GM21360 (cell line): ENCODE results near the gene LALBA.
"Not testable (repeated sequence)": the region's sequence is repeated elsewhere in the genome, so short reads cannot be mapped to it uniquely, and the experiment has no call there.

Source experiments
- ATAC-seq: cut with Tn5 transposase; IDR thresholded peaks from one replicate; pipeline ENCODE4 v1.9.1; 2021; ENCODE audit warnings: mild to moderate bottlenecking, moderate library complexity; ENCODE audit not compliant: unreplicated experiment

The LALBA gene

DNA sequence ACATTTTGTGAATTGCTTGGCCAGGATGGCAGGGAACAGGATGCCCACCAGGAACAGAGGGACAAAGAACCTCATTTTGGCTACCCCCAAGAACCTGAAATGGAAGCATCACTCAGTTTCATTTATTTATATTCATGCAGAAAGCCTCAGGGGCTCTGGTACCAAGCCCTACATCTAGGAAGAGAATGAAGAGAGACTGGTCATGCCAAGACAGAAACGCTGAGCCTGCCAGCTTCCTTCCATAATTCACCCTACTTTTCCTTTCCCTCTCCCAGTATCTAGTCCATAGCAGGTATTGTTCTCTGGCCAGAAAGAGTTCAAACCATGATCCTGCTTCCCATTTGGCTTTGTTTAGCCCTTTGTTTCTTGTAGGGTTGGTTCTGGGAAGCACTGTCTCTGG, at the start of gene LALBA:
LALBA (minus strand) TSS at position 101 of the 400 bp plus-strand sequence; CDS start at position 75, 26 bp downstream.
- no peak for ATAC-seq

DNA sequence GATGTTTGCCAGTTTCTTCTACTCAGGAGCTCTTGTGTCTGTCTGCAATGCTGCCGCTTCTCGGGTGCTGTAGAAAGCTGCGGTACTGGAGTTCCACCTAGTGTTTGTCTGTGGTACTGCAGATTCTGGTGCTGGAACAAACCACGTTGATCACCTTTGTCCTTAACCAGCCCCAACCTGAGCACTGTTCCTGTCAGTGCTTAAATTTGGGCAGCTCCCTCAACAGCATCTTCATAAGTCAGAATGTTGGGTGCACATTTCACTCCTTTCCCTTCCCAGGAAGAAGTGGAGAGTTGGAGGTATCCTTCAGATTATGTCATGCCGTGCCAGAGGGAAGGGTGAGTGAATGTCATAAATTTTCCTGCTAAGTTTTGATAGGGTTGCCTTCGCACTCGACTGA, 48.7 kb upstream of the LALBA start:
- ATAC-seq: no peak

DNA sequence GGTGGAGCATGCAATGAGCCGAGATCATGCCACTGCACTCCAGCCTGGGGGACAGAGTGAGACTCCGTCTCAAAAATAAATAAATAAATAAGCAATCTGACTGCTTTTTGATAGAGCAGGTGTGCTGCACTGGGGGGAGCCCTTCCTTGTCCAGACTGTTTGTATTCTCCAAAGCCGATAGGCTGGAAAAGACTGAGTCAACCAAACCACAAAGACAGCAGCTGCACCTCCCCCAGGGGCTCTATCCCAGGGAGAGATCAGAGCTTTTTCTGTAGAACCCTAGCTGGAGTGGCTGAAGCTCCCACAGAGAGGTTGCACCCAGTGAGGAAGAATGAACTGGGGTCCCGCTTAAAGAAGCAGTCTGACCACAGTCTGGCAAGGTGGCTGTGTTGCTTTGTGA, 45.8 kb upstream of the LALBA start:
- ATAC-seq: no peak

DNA sequence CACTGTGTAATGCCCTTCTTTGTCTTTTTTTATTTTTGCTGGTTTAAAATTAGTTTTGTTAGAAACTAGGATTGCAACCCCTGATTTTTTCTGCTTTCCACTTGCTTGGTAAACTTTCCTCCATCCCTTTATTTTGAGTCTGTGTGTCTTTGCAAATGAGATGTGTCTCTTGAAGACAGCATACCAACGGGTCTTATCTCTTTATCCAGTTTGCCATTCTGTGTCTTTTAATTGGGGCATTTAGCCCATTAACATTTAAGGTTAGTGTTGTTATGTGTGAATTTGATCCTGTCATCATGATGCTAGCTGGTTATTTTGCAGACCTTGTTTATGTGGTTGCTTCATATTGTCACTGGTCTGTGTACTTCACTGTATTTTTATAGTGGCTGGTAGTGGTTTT, 43.5 kb upstream of the LALBA start:
- no peak for ATAC-seq

DNA sequence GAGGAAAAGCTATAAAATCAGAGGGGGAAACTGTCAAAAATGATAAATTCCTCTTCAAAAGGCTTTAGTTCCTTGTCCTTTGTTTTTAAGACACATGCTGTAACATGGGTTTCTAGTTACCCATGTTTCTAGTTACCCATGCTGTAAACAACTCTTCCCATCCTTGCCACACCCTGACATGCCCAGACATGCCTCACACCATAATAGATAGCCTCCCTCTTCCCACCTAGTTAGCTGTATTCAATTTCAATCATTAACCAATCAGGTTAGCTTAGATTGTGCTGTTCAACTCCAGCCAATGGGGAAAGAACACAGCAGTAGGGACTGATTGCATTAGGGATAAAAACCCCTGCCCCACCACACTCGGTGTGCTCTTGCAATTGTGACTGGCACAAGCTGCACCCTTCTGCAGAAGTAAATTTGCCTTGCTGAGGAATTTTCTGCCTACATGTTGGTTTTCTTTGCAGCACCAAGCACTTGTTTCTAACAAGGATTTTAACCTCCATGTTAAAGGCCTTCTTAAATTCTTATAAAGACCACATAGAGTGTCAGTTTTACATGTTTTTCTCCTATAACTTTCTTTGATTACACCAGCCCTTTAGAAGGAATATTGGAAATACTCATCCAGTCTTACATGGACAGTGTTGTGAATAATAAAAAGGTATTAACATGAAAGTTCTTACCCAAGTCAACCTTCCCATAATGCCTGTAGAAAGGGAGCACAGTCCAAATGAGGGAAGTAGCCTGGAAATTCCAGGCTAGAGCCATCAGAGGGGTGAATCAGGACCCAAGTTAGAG, 32.5 kb upstream of the LALBA start:
- ATAC-seq: no peak

DNA sequence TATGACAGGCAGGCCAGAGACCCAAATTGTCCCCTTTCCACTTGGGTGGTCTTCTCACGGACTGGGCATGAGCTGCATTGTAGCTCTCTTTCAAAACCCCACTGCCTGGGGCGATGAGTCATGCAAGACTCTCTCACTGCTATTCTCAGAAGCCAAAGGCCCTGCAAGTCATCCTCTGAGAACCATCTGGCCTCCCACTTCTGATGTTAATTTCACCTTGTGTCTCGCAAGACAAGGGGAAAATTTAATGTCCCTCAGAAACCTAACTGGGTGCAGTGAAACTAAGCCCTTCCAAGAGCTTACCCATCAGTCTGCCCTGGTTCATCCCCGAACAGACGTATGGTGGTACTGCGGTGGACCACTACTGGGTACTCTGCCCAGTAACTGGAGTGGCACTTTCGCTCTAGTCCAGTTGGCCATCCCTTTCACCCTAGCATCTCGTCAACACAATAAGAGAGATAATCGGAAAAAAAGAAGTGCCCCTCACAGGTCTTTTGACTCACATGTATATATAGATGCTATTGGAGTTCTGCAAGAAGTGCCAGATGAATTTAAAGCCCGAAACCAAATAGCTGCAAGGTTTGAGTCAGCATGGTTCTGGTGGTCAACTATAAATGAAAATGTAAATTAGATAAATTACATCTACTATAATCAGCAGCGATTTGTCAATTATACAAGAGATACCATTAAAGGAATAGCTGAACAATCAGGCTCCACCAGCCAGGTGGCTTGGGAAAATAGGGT, 31.3 kb upstream of the LALBA start:
- peak; percentile 83 for ATAC-seq

DNA sequence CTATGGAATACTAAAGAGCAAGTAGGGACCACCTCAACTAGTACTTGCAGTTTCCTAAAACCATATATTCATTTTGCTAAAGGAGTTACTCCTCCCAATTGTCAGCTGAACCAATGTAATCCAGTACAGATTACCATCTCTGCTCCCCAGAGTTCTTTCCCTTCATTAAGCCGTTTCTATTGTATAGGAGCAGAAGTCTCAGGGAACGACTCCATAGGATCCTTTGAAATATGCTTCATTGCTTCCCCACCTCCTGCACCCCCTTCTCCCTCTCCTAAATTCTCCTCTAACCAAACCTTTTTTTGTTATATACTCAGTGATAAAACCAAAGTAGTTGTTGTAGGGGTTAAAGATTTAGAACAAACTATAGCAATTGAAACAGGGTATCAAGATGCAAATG, 30.7 kb upstream of the LALBA start:
- ATAC-seq: no peak

DNA sequence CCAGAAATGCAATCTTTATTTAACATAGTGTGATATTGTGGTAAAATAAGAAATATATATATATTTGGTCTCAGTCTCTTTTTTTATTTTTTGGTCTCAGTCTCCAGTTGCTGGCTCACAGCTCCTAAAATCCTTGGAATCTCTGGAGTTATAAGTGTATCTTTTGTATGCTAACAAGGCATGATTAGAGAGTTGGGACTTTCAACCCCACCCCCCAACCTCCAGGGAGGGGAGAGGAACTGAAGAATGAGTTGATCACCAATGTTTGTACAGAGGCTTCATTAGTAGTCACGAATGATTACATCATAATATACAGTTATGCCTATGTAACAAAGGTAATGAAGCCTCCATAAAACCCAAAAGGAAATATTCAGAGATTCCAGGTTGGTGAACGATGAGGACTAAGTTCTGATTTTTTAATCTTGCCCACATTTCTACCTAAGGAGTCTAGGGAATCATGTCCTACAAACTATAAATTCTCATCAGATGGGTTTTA, 22.8 kb upstream of the LALBA start:
- no peak for ATAC-seq

DNA sequence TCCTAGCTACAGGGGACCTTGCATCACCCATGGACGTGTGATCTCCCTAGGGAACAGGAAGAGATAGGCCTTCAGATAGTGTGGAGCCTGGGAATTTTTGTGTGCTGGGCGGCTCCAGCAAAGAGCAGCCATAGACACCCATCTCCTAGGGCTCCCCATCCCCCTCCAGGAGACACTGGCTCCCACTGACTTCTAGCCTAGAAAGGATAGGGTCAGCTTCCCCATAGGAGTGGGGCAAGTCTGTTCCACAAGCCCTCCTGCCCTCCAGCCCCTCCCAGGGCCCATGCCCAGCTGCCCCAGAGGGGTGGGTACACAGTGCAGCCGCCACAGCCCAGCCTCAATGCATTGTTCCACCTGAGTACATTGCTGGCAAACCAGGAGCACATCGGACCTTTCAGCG, 16.5 kb upstream of the LALBA start:
- ATAC-seq: no peak

DNA sequence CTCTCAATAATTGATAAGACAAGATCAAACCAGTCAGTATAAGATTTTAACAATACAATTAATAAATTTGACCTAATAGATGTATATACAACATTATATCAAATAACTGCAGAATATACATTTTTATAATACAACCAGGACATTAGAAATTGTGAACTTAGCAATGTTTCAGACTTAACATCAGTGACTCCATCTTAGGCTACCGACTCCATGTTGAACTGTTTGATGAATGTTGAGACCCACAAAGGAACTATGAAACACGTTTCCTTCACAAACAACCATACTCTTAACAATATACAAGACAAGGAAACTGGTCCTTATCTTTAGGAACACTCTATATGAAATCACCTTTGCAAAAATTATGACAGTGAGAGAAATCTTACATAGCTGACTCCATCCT, 13.9 kb upstream of the LALBA start:
- ATAC-seq: no peak

DNA sequence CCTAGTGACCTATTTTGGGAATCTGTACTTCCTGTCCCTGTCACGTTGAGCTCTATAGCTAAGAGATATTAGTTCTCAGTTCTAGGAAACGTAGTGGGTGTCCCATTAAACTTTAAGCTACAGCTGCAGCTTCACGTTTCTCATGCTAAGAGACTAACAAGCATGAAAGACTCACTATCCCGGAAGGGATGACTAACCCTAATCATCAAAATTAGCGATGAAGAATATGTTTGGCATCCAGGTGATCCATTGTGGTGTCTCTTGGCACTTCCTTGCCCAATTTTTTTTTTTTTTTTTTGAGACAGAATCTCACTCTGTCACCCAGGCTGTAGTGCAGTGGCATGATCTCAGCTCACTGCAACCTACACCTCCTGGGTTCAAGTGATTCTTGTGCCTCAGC, 11.0 kb upstream of the LALBA start:
- no peak for ATAC-seq

DNA sequence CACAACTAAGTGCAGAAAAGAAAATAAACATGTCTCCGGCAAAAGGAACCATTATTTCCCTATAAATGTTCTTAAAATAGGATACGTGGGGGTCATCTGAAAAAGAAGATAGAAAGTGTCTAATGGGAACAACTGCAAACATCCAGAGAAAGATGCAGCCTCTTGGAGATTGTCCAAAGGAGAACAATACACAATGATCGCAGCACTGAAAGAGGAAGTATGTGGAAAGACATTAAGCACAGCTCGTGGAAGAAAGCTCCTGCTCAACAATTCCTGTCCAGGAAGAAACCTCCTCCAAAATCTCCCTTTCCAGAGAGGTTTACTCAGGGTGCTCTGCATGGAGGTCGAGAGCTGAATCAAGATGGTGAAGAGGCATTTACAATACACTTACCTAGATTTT, 2.5 kb upstream of the LALBA start:
- ATAC-seq: no peak

DNA sequence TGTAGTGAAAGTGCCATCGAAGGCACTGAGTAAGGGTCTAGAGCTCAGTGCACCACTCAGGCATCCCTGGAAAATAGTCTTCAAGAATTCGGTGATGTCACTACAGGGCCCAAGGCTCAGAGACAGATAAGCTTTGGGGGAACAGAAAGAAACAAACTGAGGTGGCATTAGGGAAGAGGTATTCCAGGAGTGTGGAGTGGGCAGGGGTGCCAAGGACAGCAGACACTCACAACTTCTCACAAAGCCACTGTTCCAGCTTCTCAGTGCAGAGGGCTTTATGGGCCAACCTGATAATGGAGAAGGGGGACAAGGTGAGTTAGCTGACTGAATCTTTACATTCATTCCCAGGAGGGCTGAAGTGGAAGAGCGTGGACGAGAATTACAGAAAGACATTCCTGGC, 2.1 kb downstream of the LALBA start:
- no peak for ATAC-seq

DNA sequence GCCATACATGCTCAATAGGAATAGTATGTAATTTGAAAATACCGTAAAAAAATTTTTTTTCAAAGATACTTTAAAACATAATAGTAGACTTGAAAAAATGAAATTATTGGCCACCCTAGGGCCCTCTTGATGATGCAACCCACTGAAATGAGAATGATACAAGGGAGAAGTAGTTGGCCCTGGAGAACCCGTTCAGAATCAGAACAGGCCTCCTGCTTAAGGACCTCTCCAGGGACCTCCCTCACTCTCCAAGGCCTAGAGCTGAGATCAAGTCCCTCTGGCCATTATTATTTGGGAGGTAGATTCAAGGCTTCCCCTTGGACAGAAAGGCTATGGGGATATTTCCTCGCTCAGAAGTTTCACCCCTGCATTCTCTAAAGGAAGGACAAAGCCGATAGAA, 11.9 kb downstream of the LALBA start:
- no peak for ATAC-seq

DNA sequence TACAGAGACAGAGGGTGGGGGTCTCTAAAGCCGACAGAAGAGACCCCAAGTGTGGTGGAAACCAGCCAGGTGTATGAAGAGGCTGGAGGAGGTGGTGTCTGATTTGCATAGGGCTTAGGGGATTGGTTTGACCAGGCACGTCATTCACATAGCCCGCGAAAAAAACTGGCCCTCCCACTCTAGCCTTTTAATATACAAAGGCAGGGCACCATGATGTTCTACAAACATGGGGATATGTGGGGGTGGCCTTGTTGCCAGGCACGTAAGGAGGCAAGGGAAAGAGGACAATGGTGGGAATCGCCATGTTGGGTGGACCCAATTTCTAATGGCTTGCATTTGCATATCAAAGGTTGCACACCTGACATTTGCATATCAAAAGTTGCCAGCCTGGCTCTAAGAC, 13.2 kb downstream of the LALBA start:
- no peak for ATAC-seq

DNA sequence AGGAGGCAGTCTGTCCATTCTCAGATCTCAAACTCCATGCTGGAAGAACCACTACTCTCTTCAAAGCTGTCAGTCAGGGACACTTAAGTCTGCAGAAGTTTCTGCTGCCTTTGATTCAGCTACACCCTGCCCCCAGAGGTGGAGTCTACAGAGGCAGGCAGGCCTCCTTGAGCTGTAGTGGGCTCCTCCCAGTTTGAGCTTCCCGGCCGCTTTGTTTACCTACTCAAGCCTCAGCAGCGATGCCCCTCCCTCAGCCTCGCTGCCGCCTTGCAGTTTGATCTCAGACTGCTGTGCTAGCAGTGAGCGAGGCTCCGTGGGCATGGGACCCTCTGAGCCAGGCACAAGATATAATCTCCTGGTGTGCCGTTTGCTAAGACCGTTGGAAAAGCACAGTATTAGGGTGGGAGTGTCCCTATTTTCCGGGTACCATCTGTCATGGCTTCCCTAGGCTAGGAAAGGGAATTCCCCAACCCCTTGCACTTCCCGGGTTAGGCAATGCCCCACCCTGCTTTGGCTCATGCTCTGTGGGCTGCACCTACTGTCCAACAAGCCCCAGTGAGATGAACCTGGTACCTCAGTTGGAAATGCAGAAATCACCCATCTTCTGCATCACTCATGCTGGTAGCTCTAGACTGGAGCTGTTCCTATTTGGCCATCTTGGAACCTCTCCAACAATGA, 16.0 kb downstream of the LALBA start:
- ATAC-seq: not testable (repeated sequence)

DNA sequence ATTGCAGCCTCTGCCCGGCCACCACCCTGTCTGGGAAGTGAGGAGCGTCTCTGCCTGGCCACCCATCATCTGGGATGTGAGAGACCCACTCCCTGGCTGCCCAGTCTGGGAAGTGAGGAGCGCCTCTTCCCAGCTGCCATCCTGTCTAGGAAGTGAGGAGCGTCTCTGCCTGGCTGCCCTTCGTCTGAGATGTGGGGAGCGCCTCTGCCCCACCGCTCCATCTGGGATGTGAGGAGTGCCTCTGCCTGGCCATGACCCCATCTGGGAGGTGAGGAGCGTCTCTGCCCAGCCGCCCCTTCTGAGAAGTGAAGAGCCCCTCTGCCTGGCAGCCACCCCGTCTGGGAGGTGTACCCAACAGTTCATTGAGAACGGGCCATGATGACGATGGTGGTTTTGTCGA, 18.2 kb downstream of the LALBA start:
- not testable (repeated sequence) for ATAC-seq

DNA sequence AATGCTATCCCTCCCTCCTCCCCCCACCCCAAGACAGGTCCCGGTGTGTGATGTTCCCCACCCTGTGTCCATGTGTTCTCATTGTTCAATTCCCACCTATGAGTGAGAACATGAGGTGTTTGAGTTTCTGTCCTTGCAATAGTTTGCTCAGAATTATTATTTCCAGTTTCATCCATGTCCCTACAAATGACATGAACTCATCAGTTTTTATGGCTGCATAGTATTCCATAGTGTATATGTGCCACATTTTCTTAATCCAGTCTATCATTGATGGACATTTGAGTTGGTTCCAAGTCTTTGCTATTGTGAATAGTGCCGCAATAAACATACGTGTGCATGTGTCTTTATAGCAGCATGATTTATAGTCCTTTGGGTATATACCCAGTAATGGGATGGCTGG, 22.8 kb downstream of the LALBA start:
- ATAC-seq: not testable (repeated sequence)

DNA sequence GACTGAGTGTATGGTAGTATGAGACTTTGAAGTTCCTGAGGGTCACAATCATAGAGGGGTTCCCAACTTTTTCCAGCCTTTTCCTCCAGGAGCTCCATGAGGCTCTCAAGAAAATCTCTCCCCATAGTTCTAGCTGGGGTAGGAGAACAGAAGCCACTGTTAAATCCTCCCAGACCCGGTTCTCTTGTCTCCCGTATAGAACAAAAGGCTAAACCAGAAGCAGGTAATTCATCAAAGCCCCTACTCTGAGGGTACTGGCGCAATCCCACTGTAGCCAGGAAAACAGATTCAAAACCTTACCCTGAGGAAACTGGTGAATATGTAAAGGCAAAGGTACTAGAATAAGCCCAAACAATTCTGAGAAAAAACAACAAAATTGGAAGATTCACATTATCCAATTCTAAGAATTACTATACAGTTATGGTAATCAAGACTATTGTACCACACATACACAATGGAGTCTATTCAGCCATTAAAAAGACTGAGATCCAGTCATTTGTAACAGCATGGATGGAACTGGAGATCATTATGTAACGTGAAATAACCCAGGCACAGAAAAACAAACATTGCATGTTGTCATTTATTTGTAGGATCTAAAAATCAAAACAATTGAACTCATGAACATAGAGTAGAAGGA, 23.9 kb downstream of the LALBA start:
- ATAC-seq: no peak

DNA sequence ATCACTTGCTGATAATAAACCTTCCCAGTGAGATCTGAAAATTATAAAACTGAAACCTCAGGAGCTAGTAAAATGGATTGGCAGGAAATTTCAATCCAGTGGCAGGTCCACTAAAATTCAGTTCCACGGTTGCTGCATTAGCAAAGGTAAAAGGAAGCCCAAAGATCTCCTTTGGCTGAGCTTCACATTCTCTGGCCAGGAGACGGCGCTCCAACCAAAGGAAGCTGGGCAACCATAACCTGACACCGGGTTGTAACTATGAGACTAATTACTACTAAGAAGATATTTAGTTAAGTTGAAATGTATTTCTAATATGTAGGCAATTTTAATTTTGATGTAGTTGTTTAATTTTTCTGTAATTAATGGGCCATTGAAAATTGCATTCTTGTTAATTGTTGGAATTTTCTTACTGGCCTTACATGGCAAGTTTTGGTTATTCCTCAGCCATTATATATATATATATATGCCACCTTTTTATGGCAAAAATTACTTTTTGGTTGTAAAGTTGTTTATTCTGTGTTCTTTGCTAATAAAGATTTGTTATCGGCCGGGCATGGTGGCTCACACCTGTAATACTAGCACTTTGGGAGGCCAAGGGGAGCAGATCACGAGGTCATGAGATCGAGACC, 27.4 kb downstream of the LALBA start:
- no peak for ATAC-seq

DNA sequence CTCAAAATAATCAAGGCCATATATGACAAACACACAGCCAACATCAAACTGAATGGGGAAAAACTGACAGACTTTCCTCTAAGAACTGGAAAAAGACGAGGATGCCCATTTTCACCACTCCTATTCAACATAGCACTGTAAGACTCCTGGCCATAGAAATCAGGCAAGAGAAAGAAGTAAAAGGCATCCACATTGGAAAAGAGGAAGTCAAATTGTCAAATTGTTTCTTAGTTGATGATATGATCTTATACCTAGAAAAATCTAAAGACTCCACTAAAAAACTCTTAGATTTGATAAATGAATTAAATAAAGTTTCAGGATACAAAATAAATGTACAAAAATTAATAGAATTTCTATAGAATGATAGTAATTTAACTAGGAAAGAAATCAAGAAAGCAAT, 33.2 kb downstream of the LALBA start:
- no peak for ATAC-seq
